Left cardiac atrium (tissue), 4 donors: ENCODE measurements around the gene TRAK2. TPM values are rescaled to one million over a fixed set of nuclear protein-coding genes. Genes with fewer than 3 reads are reported as not detected.
"Not testable (repeated sequence)": the region's sequence is repeated elsewhere in the genome, so short reads cannot be mapped to it uniquely, and the experiment has no call there.

Experiments
- ATAC-seq, 2 donors: fragments of 200-7000 bp; cut with Tn5 transposase; one replicate each; pipeline ENCODE4 v1.9.1; 2020; ENCODE audit warnings: mild to moderate bottlenecking in 2 of 2, moderate library complexity in 2 of 2
- DNase-seq: peaks from one replicate; pipeline ENCODE4 v3.0.0-alpha.2; 2020
- intact Hi-C, 2 donors: fragments of 100-400 bp; cut with DNase I; formaldehyde crosslinking; loops; one replicate each; pipeline versions ENCODE4 v1.14.1 to v1.15.1; 2022 to 2023
- long read RNA-seq: library from polyadenylated mRNA; unstranded; transcript quantifications from one replicate; pipeline ENCODE4 v2.0.0, GENCODE V29; 2021
- total RNA-seq, 2 donors: library from RNA; stranded (reverse); fragmentation: NEBNext Ultra II Directional; extraction: Animal tissue kit (Norgen Biotek cat#: 25700); gene quantifications; one replicate each; pipeline ENCODE4 v1.2.1, GENCODE V29; 2021
- donor health status: DM: no; HTN: yes; CAD: no.
- donor health status: DM: no; HTN: yes; CAD: no; lungs with severe emphysema.
- donor health status: DM: yes; HTN: yes; CAD: no.
- donor health status: Dilated cardiomyopathy.

Gene TRAK2
- total RNA-seq: 100 to 1,000 TPM; 104 to 125 TPM
- long read RNA-seq, full-length matches to known transcripts: 42 of 74 reads
- long read RNA-seq, partial matches to known transcripts: 16 of 74 reads
- long read RNA-seq, other reads (novel, unspliced or antisense): 16 of 74 reads

- peak; percentile 96 for DNase-seq
- ATAC-seq: peak; percentile 98 to 99
- intact Hi-C loops: loop anchor here (2.0 to 10.0 kb wide), 3 partner anchors 37 to 49 kb away; no protein-coding TSS in a partner anchor
Measured at GRCh38 chr2:201451292-201452057, at the start of gene TRAK2, which contains the start of gene STRADB. TRAK2 (minus strand) TSS chr2:201451458; CDS start chr2:201420507, 30,951 bp downstream. STRADB (plus strand) TSS chr2:201451740; CDS start chr2:201454841, 3,101 bp downstream.

GRCh38 chr2:201500534-201500933, 49.3 kb upstream of the TRAK2 start:
- no peak for ATAC-seq

GRCh38 chr2:201496785-201497184, 45.5 kb upstream of the TRAK2 start:
- DNase-seq (no peak), ATAC-seq (no peak)
- intact Hi-C loops: no loop called here

More at GRCh38 chr2:201500534-201500933, 49.3 kb upstream of the TRAK2 start:
- intact Hi-C loops: no loop called here
- DNase-seq: no peak

- no peak for DNase-seq
- intact Hi-C loops: no loop called here
- no peak for ATAC-seq
Measured at GRCh38 chr2:201490291-201490690, 39.0 kb upstream of the TRAK2 start.

GRCh38 chr2:201484805-201485204, 33.5 kb upstream of the TRAK2 start:
- ATAC-seq (no peak), DNase-seq (no peak)
- intact Hi-C loops: no loop called here

- intact Hi-C loops, ATAC-seq, DNase-seq: not testable (repeated sequence)
Measured at GRCh38 chr2:201483758-201484157, 32.5 kb upstream of the TRAK2 start.

- ATAC-seq: no peak
- DNase-seq: no peak
- intact Hi-C loops: no loop called here
Measured at GRCh38 chr2:201483342-201483741, 32.1 kb upstream of the TRAK2 start.

GRCh38 chr2:201482543-201482942, 31.3 kb upstream of the TRAK2 start:
- ATAC-seq: peak in 1 of 2 donors; percentile 23
- intact Hi-C loops: no loop called here

GRCh38 chr2:201472411-201472810, 21.2 kb upstream of the TRAK2 start:
- DNase-seq (no peak), ATAC-seq (no peak)
- intact Hi-C loops: no loop called here

More at GRCh38 chr2:201482543-201482942, 31.3 kb upstream of the TRAK2 start:
- DNase-seq: no peak

- intact Hi-C loops: no loop called here
- no peak for ATAC-seq
Measured at GRCh38 chr2:201471732-201472393, 20.6 kb upstream of the TRAK2 start.

GRCh38 chr2:201470821-201471731, 19.8 kb upstream of the TRAK2 start:
- no peak for DNase-seq
- ATAC-seq: no peak
- intact Hi-C loops: no loop called here

More at GRCh38 chr2:201471732-201472393, 20.6 kb upstream of the TRAK2 start:
- no peak for DNase-seq

- DNase-seq: no peak
- intact Hi-C loops: no loop called here
- no peak for ATAC-seq
Measured at GRCh38 chr2:201467666-201468065, 16.4 kb upstream of the TRAK2 start.

GRCh38 chr2:201466050-201466675, 14.9 kb upstream of the TRAK2 start:
- intact Hi-C loops: no loop called here
- peak in 1 of 2 donors; percentile 84 for ATAC-seq
- DNase-seq: no peak

GRCh38 chr2:201465524-201465971, 14.3 kb upstream of the TRAK2 start:
- DNase-seq (no peak), ATAC-seq (peak; percentile 63 to 67)
- intact Hi-C loops: no loop called here

GRCh38 chr2:201464547-201464946, 13.3 kb upstream of the TRAK2 start:
- DNase-seq: no peak
- no peak for ATAC-seq
- intact Hi-C loops: loop anchor here in 1 of 2 donors (5.0 kb wide), 1 partner anchor 77 kb away; no protein-coding TSS in a partner anchor

GRCh38 chr2:201460532-201460931, 9.3 kb upstream of the TRAK2 start:
- no peak for DNase-seq
- ATAC-seq: no peak
- intact Hi-C loops: loop anchor here in 1 of 2 donors (5.0 kb wide), 1 partner anchor 73 kb away; no protein-coding TSS in a partner anchor

- intact Hi-C loops: loop anchor here in 1 of 2 donors (10.0 kb wide), 1 partner anchor 54 kb away; no protein-coding TSS in a partner anchor
- ATAC-seq: no peak
- DNase-seq: no peak
Measured at GRCh38 chr2:201458381-201458780, 7.1 kb upstream of the TRAK2 start.
